ENCODE measurements around the gene PTGER4. TPM values are rescaled to one million over a fixed set of nuclear protein-coding genes. Genes with fewer than 3 reads are reported as not detected.
"Not testable (repeated sequence)": the region's sequence is repeated elsewhere in the genome, so short reads cannot be mapped to it uniquely, and the experiment has no call there.

The PTGER4 gene
- polyA plus RNA-seq, 3 donors, result 10.1 to 10.8 (median 10.7) TPM

- not testable (repeated sequence) for DNase-seq (ENCODE audit: extremely low read depth in 1 of 11, low read depth in 9 of 11, low spot score in 4 of 11)
Observed at GRCh38 chr5:40722497-40722911, 42.8 kb downstream of the PTGER4 start.

GRCh38 chr5:40733434-40733833 lies 53.7 kb downstream of the PTGER4 start:
- no peak for DNase-seq (ENCODE audit: extremely low read depth in 1 of 11, low read depth in 9 of 11, low spot score in 4 of 11)

- DNase-seq (ENCODE audit: extremely low read depth in 1 of 11, low read depth in 9 of 11, low spot score in 4 of 11), result peak in 2 of 11 donors; percentile 18 to 33
Observed at GRCh38 chr5:40733879-40734563, 54.3 kb downstream of the PTGER4 start.

GRCh38 chr5:40734986-40735385 lies 55.3 kb downstream of the PTGER4 start:
- no peak for DNase-seq (ENCODE audit: extremely low read depth in 1 of 11, low read depth in 9 of 11, low spot score in 4 of 11)

GRCh38 chr5:40735609-40736008 lies 55.9 kb downstream of the PTGER4 start:
- no peak for DNase-seq (ENCODE audit: extremely low read depth in 1 of 11, low read depth in 9 of 11, low spot score in 4 of 11)

GRCh38 chr5:40736103-40736875 lies 56.6 kb downstream of the PTGER4 start:
- peak in 7 of 11 donors; percentile 38 to 64 (median 44) for DNase-seq (ENCODE audit: extremely low read depth in 1 of 11, low read depth in 9 of 11, low spot score in 4 of 11)

GRCh38 chr5:40738502-40738901 lies 58.8 kb downstream of the PTGER4 start:
- no peak for DNase-seq (ENCODE audit: extremely low read depth in 1 of 11, low read depth in 9 of 11, low spot score in 4 of 11)

Other genes starting within 250 kb of the PTGER4 start
- 10 to 100 TPM; 33.3 to 39.8 (median 34.2) TPM for gene TTC33, start 76.0 kb downstream of the PTGER4 start, polyA plus RNA-seq (ENCODE audit: insufficient read length in 3 of 3)
- gene PRKAA1, start 118.5 kb downstream of the PTGER4 start, polyA plus RNA-seq (ENCODE audit: insufficient read length in 3 of 3), result 10 to 100 TPM; 62.0 to 84.8 (median 81.7) TPM
- 1,000 to 10,000 TPM; 1,640 to 2,238 (median 1,988) TPM for gene RPL37, start 155.3 kb downstream of the PTGER4 start, polyA plus RNA-seq (ENCODE audit: insufficient read length in 3 of 3)
- gene CARD6, start 161.5 kb downstream of the PTGER4 start, polyA plus RNA-seq (ENCODE audit: insufficient read length in 3 of 3), result 1 to 10 TPM; 2.5 to 2.8 (median 2.8) TPM
- gene C7, start 229.6 kb downstream of the PTGER4 start, polyA plus RNA-seq (ENCODE audit: insufficient read length in 3 of 3), result 100 to 1,000 TPM; 136 to 175 (median 167) TPM